Hepatocyte (in vitro differentiated cells): Measurements from ENCODE around the gene MEGF11.

Experiments used
- EZH2 ChIP-seq: fragments of 200-600 bp; sonication (generic); IDR thresholded peaks from 2 replicates; pipeline ENCODE4 v1.6.1; 2016; ENCODE audit warnings: antibody characterized with exemption, mild to moderate bottlenecking, borderline replicate concordance
- EZH2phosphoT487 ChIP-seq: fragments of 200-600 bp; sonication (generic); IDR thresholded peaks from one replicate; pipeline ENCODE4 v1.6.1; 2018; ENCODE audit warnings: antibody characterized with exemption, mild to moderate bottlenecking, low read depth, moderate library complexity; ENCODE audit not compliant: unreplicated experiment, severe bottlenecking
- TF ChIP-seq, protein P1 (sequence below): fragments of 200-600 bp; sonication (generic); IDR thresholded peaks from 2 replicates; pipeline ENCODE4 v1.5.1; 2016; ENCODE audit warnings: antibody characterized with exemption, mild to moderate bottlenecking; ENCODE audit not compliant: poor library complexity

DNA sequence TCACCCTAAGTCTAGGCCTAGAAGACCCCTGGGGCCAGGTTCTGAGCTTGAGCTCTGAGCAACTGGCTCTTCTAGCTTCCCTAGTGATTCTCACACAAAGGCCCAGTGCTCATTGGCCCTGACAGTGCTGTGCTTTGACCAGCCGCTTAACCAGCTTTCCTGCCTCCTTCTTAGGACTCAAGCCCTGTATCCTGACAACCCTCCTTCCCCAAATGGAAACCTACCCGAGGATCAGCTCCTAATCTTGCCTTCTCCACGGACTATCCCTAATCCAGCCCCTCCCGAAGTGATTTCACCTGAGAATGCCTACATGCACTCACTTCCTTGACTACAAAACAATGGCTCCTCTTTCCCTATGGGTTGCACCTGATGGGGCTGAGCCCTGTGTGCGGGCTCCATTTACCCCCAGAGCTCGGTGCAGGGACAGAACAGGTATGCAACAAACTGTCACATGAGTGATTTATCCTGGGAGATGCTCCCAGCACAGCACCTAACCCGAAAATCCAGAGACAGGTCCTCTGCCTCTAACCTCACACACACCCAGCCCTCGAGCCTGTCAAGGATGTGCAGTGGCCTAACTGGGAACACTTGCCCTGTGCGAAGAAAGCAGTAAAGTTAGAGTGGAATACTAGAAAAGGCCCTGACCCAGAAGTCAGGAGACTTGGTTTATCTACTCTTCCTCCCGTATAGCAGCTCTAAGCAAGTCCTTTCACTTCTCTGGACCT lies 2.3 kb downstream of the MEGF11 start:
- TF ChIP-seq, protein P1, sequence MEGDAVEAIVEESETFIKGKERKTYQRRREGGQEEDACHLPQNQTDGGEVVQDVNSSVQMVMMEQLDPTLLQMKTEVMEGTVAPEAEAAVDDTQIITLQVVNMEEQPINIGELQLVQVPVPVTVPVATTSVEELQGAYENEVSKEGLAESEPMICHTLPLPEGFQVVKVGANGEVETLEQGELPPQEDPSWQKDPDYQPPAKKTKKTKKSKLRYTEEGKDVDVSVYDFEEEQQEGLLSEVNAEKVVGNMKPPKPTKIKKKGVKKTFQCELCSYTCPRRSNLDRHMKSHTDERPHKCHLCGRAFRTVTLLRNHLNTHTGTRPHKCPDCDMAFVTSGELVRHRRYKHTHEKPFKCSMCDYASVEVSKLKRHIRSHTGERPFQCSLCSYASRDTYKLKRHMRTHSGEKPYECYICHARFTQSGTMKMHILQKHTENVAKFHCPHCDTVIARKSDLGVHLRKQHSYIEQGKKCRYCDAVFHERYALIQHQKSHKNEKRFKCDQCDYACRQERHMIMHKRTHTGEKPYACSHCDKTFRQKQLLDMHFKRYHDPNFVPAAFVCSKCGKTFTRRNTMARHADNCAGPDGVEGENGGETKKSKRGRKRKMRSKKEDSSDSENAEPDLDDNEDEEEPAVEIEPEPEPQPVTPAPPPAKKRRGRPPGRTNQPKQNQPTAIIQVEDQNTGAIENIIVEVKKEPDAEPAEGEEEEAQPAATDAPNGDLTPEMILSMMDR, result no peak
- TF ChIP-seq EZH2phosphoT487 (no peak), EZH2 (no peak)
